IMR-90 (cell line): ENCODE data around the gene ANXA2. TPM values are rescaled to one million over a fixed set of nuclear protein-coding genes. Genes with fewer than 3 reads are reported as not detected.

Source experiments
- microRNA-seq, 2 experiments: library from miRNA; stranded (forward) in 1 of 2; unstranded in 1 of 2; fragments of 10-50 nt in 1 of 2; fragments of <30 nt in 1 of 2; gene quantifications in 1 of 2; microRNA quantifications in 1 of 2; one replicate each; pipeline versions ENCODE3 to v1.1.0; 2013 to 2020; ENCODE audit not compliant: insufficient read depth in 1 of 2, insufficient read length in 1 of 2, unreplicated experiment in 1 of 2
- polyA plus RNA-seq, 3 experiments: library from polyadenylated mRNA; depleted of rRNA; stranded (reverse); fragments of >200 nt; gene quantifications; 2 replicates each; pipeline ENCODE4 v1.2.3, GENCODE V29; 2012; ENCODE audit warnings: low replicate concordance in 1 of 3
- small RNA-seq, 5 experiments: library from RNA; depleted of rRNA; stranded (forward); fragments of <200 nt; gene quantifications; one replicate each; pipeline ENCODE3, GENCODE V24; 2012
- total RNA-seq: library from RNA; depleted of rRNA; stranded (reverse); fragments of >200 nt; gene quantifications from 2 replicates; pipeline ENCODE4 v1.2.3, GENCODE V29; 2012; rRNA removed

The ANXA2 gene
- total and polyA plus RNA-seq, 2 of the 4 experiments (the other 2 are of a cell fraction): 7,454 to 8,412 TPM

Small RNA genes lying within 50 kb of the gene (microRNA-seq; reads per million reads assigned to microRNA genes)
- gene AC087385.3 (ENCODE audit: insufficient read depth, insufficient read length): not detected

Small RNA genes lying within 50 kb of the gene (small RNA-seq; reads per million reads assigned to genes)
- gene AC087385.3: 0 reads per million in 5 experiments

Other genes with a start within 250 kb of the ANXA2 start
- 21.1 and 22.8 TPM in 2 replicates for gene ICE2, start 81.2 kb upstream of the ANXA2 start, total RNA-seq
- gene ICE2, start 81.2 kb upstream of the ANXA2 start, polyA plus RNA-seq (2012; rRNA removed): 11.3 and 14.7 TPM in 2 replicates